Activated naive CD4-positive, alpha-beta T cell treated with anti-CD3 and anti-CD28 coated beads, Interleukin-2, amount 50 U/mL, for 24 hours (primary cell): ENCODE results near the gene LRP1.

Source experiments
- H3K27ac Mint-ChIP-seq: one replicate; pipeline ENCODE4 v1.8.0; 2021; ENCODE audit warnings: mild to moderate bottlenecking, mixed read lengths
- H3K27me3 Mint-ChIP-seq: one replicate; pipeline ENCODE4 v1.8.0; 2021; ENCODE audit warnings: mixed read lengths
- H3K36me3 Mint-ChIP-seq: one replicate; pipeline ENCODE4 v1.8.0; 2021; ENCODE audit warnings: mixed read lengths
- H3K4me1 Mint-ChIP-seq: one replicate; pipeline ENCODE4 v1.8.0; 2021; ENCODE audit warnings: mixed read lengths
- H3K4me3 Mint-ChIP-seq: one replicate; pipeline ENCODE4 v1.8.0; 2021; ENCODE audit warnings: mild to moderate bottlenecking, mixed read lengths
- H3K9me3 Mint-ChIP-seq: one replicate; pipeline ENCODE4 v1.8.0; 2021; ENCODE audit warnings: mixed read lengths

The LRP1 gene

DNA sequence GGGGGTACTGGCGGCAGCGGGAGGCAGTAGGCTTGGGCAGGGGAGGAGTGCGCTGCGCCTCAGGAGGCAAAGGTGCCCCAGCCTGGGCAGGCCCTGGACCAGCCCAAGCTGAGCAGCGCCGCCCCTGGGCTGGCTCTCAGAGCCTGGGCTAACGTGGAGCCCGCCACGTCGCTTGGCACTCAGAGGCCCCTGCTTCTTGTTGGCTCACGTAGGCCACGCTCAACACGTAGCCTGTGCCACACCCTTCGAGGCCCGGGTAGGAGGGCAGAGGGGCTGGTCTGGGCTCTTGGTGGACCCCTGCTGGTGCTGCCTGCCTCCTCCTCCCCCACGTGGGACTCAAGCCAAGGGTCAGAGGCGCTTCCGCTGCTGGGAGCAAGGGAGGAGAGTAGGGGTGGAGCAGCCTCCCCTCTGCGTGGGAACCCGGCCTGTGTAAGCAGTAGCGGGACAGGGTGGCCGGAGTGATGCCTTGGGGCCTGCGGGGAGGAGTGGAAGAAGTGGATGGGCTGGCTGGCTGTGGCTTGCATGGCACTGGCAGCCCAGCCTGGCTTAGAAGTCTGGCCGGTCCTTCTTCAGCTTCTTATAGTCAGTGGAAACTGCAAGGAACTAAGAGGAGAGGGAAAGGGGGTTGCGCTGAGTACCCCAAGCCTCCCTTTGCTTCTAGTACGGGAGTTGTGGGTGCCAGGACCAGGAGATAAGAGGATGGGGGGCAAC lies 106.9 kb downstream of the LRP1 start:
- H3K4me1 Mint-ChIP-seq, result peaks cover 41% of the 10 kb centered on the region
- H3K27ac Mint-ChIP-seq, result no peak overlapping the region
- H3K4me3 Mint-ChIP-seq, result no peak overlapping the region
- H3K36me3 Mint-ChIP-seq, result peaks cover 18% of the 10 kb centered on the region
- no peaks in the 10 kb centered on the region for H3K9me3 Mint-ChIP-seq
- peaks cover 13% of the 10 kb centered on the region for H3K27me3 Mint-ChIP-seq

DNA sequence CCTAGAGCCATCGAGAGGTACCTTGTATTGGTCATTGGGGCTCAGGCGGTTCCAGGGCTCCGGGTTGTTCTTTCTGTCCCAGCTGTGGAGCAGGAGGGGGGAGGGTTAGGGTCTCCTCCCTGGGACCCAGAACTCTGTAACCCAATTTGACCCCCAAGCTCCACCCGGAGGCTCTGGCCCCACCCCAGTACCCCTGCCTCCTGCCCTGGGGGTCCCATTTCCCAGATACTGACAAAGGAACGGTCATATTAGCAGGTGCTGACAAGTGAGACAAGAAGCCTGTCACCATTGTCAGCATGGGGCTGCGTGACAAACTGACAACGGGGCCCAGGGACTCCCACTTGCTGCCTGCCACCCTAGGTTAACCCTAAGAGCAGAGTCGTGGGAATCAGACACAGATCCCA lies 107.4 kb downstream of the LRP1 start:
- H3K9me3 Mint-ChIP-seq, result no peaks in the 10 kb centered on the region
- H3K4me3 Mint-ChIP-seq, result no peak overlapping the region
- peaks cover 13% of the 10 kb centered on the region for H3K27me3 Mint-ChIP-seq
- peaks cover 13% of the 10 kb centered on the region for H3K36me3 Mint-ChIP-seq
- H3K27ac Mint-ChIP-seq, result no peak overlapping the region
- peaks cover 41% of the 10 kb centered on the region for H3K4me1 Mint-ChIP-seq

DNA sequence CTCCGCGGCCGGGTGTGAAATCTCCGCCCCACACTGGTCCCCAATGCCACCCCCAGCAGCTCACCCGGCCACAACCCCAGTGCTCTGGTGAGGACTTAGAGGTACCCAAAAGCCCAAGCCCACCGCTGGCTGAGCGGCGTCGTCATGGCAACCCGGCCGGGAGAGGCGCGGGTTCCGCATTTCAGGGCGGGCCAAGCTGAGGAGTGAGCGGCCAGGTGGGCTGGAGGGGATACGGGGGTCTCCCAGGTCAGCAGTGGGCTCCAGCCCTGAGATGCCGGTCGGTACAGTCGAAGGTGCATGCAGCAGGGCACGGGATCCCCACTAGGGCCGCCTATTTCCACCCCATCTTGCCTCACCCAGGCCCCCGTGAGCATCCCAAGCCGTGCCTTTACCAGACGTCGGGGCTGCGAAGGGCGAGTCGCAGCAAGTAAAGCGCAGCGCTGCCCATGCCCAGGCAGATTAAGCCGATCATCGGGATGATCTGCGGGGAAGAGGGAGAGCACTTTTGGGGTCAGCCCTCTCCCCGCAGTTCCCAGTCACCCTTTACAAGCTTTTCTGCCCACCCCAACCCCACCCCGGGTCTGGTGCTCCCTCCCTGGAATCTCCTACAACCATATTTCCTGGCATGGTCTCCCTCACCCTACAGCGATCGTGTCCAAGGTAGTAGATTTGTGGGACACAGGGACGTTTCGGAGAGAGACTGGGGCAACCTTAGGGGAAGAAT lies 108.1 kb downstream of the LRP1 start:
- Mint-ChIP-seq H3K36me3 (peaks cover 12% of the 10 kb centered on the region), H3K4me1 (peaks cover 47% of the 10 kb centered on the region), H3K4me3 (no peak overlapping the region), H3K27ac (peak overlapping the region; percentile 17), H3K9me3 (no peaks in the 10 kb centered on the region), H3K27me3 (peaks cover 14% of the 10 kb centered on the region)

DNA sequence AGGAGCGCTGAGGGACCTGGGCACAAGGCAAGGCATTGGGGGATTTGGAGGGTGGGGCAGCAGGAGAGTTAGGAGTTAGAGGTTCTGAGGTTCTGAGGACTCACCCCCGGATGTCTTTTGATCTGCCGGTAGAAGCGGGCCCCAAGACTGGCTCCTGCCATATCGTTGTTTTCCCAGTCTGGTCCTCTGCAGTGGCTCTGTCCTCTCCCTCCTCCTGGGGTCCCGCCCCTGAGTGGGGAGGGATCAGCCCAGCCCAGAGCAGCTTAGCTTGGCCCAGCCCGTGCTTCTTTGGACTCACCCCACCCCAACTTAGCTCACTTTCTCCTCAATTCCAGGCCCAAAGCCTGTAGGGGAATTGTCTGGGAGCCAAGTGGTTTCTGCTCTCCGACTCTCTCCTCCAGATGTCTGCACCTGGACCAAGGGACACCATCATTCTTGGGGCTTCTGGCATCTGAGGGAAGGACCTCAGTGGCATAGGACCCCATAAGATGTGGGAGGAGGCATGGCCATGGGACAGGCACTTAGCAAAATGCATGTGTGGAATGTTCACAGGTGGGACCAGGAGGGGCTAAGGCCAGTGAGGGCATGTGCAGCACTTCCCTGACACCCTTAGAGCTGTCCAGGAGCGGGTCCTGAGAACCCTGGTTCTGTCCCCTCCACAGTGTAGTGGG lies 108.8 kb downstream of the LRP1 start:
- Mint-ChIP-seq H3K27ac (peak overlapping the region; percentile 17), H3K36me3 (peaks cover 12% of the 10 kb centered on the region), H3K27me3 (peaks cover 19% of the 10 kb centered on the region), H3K4me1 (peaks cover 54% of the 10 kb centered on the region), H3K4me3 (peak overlapping the region; percentile 86), H3K9me3 (no peaks in the 10 kb centered on the region)

DNA sequence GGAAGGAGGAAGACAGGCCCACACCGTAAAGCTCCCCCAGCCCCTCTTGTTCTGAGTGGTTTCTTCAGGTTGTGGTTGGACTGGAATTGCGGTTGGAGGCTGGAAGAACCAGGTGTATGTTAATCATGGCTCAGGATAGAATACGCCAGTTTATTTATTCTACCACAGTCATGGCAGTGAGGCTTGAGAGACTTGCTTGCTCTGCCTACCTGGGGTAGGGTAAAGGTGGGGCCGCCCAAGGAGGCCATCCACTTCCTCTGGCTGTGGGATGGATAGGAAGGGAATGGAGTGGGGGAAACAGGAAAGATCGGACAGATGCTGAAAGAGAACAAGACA lies 109.3 kb downstream of the LRP1 start:
- Mint-ChIP-seq H3K27me3 (peaks cover 21% of the 10 kb centered on the region), H3K36me3 (peaks cover 12% of the 10 kb centered on the region)

DNA sequence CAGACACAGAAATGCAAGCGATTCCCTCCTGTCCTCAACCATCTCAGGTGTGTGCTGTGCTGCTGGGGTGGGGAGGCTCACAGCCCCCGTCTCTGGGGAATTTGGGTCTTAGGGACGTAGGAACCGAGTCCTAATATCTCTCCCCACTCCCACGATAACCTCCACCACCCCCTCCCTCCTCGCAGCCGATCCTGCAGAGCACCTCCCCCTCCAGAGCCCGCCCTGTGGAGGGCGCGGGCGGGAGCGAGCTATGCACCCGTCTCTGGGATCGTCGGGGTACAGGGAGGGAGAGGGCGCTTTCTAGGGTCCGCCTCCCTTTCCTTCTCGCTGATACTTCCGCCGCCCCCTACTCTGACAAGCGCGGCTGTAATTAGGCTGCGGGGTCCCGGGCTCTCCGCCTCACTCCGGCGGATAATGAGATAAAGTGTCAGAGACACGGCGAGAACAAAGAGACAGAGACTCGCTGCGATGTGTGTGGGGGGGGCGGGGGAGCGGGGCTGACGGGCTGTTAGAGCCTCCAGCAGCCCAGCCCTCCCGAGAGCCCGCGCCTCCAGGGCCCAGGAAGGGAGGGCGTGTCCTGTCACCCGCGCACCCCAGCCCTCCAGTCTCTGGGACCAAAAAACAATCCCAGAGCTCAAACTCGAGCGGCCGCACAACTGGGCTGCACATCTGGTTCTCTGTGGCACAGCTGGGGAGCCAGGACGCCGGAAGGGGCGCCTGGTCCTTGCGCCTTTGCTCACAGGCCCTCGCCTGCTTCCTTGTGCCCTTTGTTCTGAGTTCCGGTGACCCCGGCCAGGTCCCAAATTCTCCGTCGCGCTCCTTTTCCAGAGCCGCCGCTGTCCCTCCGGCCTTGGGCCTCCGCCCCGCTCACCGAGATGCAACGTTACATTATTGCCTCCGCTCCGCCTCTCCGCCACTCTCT lies 109.9 kb downstream of the LRP1 start:
- Mint-ChIP-seq H3K9me3 (no peaks in the 10 kb centered on the region), H3K27ac (no peak overlapping the region), H3K4me1 (peaks cover 63% of the 10 kb centered on the region), H3K27me3 (peaks cover 22% of the 10 kb centered on the region), H3K4me3 (peak overlapping the region; percentile 89), H3K36me3 (peaks cover 11% of the 10 kb centered on the region)

More for the DNA sequence above, 109.3 kb downstream of the LRP1 start:
- H3K9me3 Mint-ChIP-seq, result no peaks in the 10 kb centered on the region
- H3K27ac Mint-ChIP-seq, result peak overlapping the region; percentile 55
- H3K4me1 Mint-ChIP-seq, result peaks cover 57% of the 10 kb centered on the region
- H3K4me3 Mint-ChIP-seq, result peak overlapping the region; percentile 86

DNA sequence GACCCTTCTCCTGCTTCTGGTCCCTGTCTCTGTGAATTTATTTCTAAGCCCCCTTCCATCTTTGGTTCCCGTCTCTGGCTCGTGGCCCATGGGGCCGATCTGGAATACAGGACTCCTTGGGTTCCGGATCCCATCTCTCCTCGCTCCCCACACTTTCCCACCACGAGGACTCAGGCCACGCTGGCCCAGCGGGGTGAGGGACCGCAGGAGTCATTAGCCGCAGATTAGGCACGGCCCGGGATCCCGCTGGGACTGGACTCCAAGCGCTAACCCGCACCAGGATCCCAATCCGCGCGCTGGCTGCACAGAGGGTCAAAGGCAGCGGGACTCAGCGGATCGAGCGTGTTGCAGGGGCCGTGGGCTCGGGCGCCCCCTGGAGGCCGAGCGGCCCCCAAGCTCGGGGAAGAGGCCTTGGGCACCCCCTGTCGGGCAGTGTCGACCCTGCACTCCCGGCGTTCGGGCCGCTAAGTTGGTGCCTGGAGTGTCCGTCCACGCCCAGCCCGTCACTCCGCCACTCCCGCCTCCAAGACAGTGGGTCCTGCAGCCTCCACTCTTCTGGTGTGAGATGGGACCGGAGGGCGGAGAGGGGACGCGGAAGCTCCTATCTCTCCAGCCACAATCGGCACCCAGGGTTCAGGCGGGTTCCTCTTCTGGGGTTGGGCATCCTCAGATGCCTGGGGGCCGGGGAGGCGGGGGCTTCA lies 110.7 kb downstream of the LRP1 start:
- peak overlapping the region; percentile 89 for H3K4me3 Mint-ChIP-seq
- peaks cover 71% of the 10 kb centered on the region for H3K4me1 Mint-ChIP-seq
- no peaks in the 10 kb centered on the region for H3K9me3 Mint-ChIP-seq
- peaks cover 25% of the 10 kb centered on the region for H3K27me3 Mint-ChIP-seq
- peaks cover 7% of the 10 kb centered on the region for H3K36me3 Mint-ChIP-seq
- peak overlapping the region; percentile 57 for H3K27ac Mint-ChIP-seq

DNA sequence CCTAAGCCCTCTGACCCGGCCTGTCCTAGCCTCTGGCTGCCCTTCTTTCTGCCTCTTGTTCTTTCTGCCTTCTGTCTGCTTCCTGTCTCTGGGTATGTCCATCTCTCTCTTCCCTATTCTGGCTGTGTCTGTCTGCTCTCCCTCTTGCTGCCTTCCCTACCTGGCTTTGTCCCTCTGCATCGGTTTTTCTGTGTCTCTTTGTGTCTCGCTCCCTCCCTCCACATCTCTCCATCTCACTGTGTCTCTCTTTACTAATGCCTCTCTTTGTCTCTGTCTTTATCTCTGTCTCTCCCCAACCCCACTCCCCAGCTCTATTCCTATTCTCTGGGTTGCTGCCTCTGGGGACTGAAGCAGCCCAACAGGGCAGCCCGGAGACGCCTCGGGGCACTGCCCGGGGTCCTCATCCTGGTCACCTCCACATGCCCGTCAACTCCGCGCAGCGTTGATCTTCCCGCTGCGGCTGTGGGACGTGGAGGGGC lies 111.3 kb downstream of the LRP1 start:
- Mint-ChIP-seq H3K4me1 (peaks cover 73% of the 10 kb centered on the region), H3K27ac (peak overlapping the region; percentile 57), H3K36me3 (peaks cover 2% of the 10 kb centered on the region), H3K9me3 (no peaks in the 10 kb centered on the region), H3K27me3 (peaks cover 25% of the 10 kb centered on the region), H3K4me3 (peak overlapping the region; percentile 89)

DNA sequence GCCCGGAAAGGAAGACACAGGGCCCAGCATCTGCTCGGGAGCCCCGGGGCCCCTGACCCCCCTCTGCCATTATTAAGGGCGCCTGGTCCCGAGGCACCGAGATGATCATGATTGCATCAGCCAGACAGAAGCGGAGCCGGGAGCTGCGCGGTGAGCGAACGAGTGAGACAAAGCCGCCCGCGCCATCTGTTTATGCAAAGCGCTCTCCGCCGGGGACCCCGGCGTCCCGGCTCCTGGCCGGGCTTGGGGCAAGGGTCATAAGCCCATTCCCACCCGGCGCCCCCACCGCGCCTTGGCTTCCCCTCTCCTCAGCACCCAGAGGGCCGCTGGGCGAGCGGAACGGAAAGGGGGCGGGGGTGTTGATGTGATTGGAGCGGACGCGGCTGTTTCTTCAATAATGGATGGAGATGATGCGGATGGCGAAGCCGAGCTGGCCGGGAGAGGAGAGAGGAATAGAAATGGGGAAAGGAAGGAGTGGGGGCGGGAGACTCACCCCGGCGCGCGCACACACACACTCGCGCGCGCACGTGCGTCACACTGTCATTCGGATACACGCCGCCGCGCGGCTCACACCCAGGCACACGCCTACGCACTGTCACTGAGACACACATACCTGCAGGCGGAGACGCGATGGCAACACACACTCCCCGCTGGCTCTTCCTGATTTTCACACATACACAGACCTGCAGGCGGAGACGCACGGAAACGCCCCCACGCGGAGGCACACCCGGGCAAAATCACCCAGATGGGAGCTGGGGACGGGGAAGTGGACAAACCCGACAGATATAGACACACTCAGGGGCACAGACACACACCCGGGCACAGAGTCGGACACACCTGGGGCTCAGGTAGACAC lies 112.0 kb downstream of the LRP1 start:
- peaks cover 73% of the 10 kb centered on the region for H3K4me1 Mint-ChIP-seq
- no peaks in the 10 kb centered on the region for H3K9me3 Mint-ChIP-seq

DNA sequence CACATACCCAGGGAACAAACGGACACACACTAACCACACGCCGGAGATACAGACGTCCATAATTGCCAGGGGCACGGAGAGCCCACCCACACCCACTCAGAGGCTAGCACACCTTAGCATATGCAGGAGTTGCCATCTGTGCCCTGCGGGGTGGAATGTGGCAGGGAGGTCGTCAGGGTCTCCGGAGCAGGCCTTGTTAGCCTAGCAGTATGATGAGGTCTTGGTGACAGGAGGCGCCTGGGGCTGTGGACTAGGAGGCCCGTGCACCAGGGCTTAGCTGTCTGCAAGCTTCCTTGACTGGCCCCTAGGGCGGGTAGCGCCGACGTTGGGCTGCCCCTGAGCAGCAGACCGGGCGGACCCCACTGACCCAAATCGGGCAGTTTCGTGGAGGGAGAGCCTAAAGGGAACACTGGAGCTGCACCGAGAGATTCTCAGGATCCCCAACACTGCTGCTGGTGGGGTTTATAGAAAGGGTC lies 112.7 kb downstream of the LRP1 start:
- H3K4me1 Mint-ChIP-seq, result peaks cover 70% of the 10 kb centered on the region

More for the DNA sequence above, 112.0 kb downstream of the LRP1 start:
- Mint-ChIP-seq H3K27me3 (peaks cover 25% of the 10 kb centered on the region), H3K27ac (peak overlapping the region; percentile 96), H3K36me3 (peaks cover 2% of the 10 kb centered on the region), H3K4me3 (peak overlapping the region; percentile 89)

DNA sequence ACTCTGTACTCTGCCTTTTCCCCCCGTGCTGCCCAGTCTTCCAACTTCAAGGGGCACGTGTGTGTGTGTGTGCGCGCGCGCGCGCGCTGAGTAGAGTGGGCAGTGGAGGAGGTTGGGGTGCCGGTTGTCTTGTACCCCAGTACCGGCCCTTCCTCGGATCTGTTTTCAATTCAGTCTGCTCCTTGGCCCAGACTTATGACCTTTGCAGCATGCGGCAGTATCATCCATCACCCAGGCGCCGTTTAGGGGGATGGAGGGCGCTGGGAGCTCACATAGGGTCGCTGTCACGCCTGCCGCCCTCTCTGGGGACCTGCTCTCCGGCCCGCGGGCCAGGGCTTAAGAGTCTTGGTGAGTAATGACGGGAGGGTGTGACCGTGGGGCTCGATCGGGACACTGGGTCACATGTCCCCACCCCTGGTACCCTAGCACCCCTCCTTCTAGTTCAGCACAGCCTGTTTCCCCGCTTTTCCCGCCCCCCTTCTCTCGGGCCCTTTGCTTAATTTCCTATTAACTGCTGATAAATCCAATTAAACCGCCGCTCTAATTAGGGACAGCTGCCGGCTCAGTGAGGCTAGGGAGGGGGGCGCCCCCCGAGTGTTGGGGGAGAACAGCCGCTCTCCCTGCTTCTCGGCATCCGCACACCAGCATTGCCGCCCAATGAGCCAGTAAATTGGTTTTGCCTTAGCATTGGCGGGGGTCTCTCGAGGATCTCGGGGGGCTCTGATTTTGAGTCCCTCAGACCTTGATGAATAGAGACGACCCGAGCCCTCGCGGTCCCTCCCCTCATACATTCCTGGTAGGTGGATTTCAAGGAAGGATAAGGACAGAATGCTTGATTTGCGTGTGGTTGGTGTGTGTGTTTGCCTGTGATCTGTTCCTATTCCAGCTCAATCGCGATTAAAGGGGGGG lies 113.4 kb downstream of the LRP1 start:
- H3K9me3 Mint-ChIP-seq, result no peaks in the 10 kb centered on the region
- H3K27me3 Mint-ChIP-seq, result peaks cover 25% of the 10 kb centered on the region
- peaks cover 2% of the 10 kb centered on the region for H3K36me3 Mint-ChIP-seq
- peak overlapping the region; percentile 33 for H3K4me3 Mint-ChIP-seq
- no peak overlapping the region for H3K27ac Mint-ChIP-seq
- peaks cover 63% of the 10 kb centered on the region for H3K4me1 Mint-ChIP-seq

More for the DNA sequence above, 112.7 kb downstream of the LRP1 start:
- Mint-ChIP-seq H3K9me3 (no peaks in the 10 kb centered on the region), H3K36me3 (peaks cover 2% of the 10 kb centered on the region), H3K27me3 (peaks cover 25% of the 10 kb centered on the region), H3K27ac (peak overlapping the region; percentile 96), H3K4me3 (peak overlapping the region; percentile 89)

DNA sequence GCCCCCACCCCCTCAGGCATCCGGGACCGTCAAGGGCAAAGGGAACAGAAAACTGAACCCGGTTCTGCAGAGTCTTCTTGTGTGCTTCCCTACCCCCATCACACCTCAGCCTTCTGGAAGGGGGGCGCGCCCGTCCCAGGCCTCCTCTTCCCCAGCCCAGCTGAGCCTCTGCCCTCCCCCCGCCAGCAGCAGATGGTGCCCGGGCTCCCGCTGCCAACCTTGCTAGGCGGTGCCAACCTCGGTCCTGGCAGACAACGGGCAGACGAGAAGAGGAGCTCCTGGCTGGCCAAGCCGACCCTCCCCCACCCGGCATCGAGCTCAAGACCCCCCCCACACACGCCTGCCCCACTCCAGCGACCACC lies 114.0 kb downstream of the LRP1 start:
- peaks cover 56% of the 10 kb centered on the region for H3K4me1 Mint-ChIP-seq
- H3K27me3 Mint-ChIP-seq, result peaks cover 22% of the 10 kb centered on the region
- H3K27ac Mint-ChIP-seq, result no peak overlapping the region
- peaks cover 3% of the 10 kb centered on the region for H3K36me3 Mint-ChIP-seq
- H3K4me3 Mint-ChIP-seq, result peak overlapping the region; percentile 77
- no peaks in the 10 kb centered on the region for H3K9me3 Mint-ChIP-seq
